Measurements from ENCODE around the gene CENPH.

GRCh38 chr5:69225860-69226259 is 36.5 kb downstream of the CENPH start:
- TF ChIP-seq EZH2 (IDR thresholded peaks at IDR 0.05; ENCODE audit: insufficient read depth, poor library complexity, severe bottlenecking) (no peak), EZH2phosphoT487 (IDR thresholded peaks at IDR 0.05; ENCODE audit: insufficient read depth, low read depth) (no peak)
